GM18511 (cell line): ENCODE results near the gene STK40.

Experiments
- ATAC-seq: cut with Tn5 transposase; IDR thresholded peaks from one replicate; pipeline ENCODE4 v1.9.1; 2021; ENCODE audit warnings: mild to moderate bottlenecking, moderate library complexity; ENCODE audit not compliant: unreplicated experiment

STK40 gene

DNA sequence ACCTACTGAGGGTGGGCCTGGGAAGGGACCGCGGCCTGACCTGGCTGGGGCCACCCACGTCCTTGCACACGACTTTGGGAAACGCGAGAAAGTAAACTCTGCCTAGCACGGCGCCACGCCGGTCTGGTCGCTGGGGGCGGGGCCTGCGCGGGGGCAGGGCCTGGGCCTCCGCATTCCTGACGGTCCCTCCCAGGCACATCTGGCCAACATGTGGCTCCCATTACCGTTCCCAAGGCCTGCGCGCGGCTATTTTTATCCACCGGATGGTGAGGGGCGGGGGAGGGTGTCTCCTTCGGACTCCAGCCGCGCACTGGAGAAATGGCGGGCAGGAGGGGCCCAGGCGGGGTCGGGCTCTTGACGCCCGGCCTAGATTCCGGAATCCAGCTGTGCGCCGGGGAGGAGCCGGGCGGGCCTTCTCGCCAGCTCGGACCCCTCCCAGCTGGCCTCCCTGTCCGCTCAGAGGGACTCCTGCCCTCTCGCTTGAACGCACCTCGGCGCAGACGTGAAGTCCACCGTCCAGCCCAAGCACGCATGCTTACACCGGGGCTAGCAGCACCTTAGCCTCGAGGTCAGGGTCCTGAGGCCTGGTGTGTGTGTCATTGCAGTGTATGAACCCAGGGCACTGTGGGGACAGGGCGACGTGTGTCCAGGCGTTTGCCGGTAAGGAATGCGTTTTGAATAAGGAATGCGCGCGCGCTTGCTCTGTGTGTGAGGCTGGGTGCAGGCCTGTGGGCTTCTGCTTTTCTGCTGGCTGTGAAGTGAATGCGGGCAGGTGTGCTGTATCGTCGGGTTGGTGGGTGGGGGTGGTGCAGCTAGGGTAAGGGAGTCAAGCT is 64.4 kb downstream of the STK40 start:
- no peak for ATAC-seq

DNA sequence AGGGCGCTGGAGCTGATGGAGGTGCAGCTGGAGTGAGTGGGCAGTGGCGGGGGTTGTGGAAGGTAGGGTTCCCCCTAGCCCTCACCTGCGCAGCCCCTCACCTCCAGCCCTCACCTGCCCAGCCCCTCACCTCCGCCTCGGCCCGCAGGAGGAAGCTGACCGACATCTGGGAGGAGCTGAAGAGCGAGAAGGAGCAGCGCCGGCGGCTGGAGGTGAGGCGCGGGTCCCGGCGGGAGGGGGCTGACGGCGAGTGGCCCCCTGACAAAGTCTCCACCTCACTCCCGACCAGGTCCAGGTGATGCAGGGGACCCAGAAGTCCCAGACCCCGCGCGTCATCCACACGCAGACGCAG is 65.0 kb downstream of the STK40 start:
- no peak for ATAC-seq

DNA sequence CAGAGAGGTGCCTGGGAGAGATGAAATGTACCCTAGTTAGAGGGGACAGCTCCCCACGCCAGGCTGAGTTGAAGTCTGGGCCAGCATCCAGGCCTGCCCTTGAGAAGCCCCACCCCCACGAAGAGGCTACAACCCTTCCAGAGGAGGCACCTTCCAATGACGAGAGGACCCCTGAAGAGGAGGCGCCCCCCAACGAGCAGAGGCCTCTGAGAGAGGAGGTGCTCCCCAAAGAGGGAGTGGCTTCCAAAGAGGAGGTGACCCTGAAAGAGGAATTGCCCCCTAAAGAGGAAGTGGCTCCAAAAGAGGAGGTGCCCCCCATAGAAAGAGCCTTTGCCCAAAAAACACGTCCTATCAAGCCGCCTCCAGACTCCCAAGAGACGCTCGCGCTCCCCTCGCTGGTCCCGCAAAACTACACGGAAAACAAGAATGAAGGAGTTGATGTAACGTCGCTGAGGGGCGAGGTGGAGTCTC is 65.4 kb downstream of the STK40 start:
- no peak for ATAC-seq

DNA sequence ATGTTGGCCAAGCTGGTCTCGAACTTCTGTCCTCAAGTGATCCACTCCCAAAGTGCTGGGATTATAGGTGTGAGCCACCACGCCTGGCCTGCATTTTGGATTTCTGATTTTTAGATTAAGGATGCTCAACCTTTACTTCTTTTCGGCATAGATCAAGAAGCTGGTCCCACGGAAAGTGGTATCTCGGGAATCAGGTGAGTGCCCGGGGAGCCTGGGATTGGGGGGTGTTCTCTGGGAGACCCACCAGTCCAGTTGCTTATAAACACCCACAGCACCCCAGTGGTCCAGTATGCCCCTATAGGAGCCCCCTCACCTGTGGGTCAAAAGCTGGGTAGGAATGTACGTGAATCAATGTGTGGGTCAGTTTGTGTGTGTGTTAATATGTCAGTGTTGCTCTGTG is 76.3 kb downstream of the STK40 start:
- ATAC-seq: no peak

DNA sequence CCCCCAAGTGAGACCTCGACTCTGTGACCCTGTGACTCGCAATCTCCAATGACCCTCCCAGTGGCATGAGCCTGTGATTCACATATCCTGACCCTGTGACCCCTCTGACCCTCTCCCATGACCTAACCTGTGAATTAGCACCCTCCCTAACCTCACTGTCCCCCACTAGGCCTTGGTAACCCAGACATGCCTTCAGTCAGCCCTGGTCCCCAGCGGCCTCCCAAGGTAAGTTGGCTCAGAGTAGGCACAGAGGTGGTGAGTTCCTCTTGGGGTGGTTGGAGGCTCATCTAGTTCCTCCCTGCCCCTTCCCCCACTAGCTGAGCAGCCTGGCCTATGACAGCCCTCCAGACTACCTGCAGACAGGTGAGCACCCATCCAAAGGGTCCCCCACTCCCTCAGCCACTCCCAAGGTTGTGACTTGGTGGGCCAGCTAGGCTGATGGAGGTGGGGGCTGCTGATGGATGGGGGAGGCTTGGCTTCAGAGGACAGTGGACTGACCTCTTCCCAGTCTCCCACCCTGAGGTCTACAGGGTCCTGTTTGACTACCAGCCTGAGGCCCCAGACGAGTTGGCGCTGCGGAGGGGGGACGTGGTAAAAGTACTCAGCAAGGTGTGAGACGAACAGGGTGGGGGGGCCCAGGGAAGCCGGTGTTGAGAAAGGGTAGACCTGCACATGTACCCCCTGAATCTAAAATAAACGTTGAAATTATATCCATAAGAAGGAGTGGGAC is 78.0 kb downstream of the STK40 start:
- ATAC-seq: no peak

DNA sequence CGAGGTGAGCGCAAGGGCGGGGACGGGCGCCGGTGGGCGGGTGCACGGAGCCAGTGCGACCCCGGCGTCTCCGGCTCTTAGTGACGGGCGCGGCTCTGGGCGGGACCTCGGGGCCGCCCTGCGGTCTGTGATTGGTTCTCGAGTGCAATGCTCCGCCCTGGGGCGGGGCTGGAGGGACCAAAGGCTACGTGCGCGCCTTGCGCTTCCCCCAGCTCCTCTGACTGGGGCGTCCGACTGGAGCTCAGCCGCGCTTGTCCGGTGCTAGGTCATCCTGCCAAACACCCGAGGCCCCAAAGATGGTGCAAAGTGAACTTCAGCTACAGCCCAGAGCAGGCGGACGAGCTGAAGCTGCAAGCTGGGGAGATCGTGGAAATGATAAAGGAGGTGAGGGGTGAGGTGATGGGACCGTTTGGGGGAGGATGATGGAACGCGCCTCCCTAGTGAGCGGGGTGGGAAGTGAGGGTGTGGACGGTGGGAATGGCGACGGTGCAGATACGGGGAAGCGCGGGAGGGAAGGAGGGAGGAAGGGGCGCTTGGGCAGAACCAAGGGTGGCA is 78.7 kb downstream of the STK40 start:
- peak; percentile 97 for ATAC-seq

DNA sequence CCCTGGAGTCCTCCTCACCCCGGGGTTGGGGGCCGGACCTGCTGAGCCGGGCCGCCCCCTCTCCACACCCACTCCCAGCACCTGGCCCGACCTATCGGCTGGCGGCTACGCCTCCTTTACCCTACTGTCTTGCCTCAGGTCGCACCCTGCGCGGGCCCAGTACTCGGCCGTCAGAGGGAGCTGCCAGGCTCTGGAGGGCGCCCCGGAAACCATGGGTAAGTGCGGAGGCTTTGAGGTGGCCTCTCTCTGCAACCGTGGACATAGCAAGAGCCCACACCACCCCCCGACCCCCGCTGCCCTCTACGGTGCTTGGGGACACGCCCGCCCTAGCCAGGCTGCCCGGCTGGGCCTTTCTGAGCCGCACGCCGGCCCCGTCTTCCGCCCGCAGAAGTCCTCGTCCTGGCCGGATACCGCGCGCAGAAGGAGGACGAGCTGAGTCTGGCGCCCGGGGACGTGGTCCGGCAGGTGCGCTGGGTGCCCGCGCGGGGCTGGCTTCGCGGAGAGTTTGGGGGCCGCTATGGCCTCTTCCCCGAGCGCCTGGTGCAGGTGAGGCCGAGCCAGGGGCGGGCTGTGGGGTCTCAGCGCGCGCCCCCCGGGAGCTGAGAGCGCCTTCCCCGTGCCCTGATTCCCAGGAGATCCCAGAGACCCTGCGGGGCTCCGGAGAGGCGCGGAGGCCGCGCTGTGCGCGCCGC is 79.4 kb downstream of the STK40 start, which contains the start of gene SH3D21:
Gene SH3D21 (plus strand): TSS at position 159 of the 692 bp plus-strand sequence. CDS start 53 bp downstream, at position 212.
- ATAC-seq: peak; percentile 41

DNA sequence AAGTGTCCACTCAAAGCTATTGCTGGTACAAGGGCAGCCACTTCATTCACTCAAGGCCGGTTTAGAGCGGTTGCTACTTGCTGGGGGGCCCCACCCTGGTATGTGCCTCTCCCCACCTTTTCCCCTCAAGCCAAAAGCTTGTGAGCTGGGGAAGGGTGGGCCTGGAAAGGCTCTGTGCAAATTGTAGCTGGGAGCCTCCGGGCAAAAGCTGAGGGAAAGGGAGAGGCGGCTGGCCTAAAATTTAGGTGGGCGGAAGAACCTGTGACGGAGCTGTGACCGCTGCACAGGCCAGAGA is 79.9 kb downstream of the STK40 start:
- ATAC-seq: no peak

DNA sequence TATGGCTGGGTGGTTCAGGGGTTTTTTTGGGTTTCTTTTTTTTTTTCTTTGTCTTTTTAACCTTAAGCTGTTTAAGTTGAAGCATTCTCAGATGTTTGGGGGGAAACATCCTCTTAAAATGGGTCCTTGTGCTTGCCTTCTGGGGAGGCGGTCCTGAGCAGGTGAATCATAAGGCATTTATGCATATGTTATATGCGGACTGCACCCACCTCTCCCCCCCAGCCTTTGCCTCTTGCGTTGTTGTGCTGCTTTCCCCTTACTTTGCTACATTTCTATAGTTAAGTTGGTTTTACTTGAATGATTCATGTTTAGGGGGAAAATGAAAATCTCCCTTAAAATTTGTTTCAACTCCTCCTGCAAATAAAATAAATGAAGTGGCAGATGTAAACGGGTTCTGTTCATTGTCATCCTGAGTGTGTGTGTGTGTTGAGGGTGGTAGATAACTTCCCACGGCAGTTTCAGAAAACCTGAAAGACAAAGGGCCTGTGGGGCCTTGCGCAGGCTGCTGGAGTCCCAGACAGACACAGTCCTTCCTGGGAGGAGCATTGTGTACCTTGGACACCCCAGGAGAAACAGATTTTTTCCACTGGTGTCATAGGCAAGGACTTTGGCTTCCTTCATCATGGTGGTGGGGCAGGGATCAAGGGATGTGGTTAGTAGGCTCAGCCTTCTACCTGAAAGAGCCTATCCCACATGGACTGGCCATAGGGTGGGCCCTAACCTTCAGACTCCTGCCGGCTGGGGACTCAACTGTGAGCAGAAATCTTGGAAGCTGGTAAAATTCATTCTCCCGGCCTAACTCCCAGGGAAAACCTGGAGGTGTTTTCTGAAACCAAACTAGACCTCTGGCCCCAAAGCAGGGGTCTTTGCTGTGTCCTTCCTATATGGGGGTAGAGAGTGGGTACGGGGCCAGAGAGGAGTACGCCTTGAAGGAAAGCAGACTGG is 80.5 kb downstream of the STK40 start:
- ATAC-seq: no peak

DNA sequence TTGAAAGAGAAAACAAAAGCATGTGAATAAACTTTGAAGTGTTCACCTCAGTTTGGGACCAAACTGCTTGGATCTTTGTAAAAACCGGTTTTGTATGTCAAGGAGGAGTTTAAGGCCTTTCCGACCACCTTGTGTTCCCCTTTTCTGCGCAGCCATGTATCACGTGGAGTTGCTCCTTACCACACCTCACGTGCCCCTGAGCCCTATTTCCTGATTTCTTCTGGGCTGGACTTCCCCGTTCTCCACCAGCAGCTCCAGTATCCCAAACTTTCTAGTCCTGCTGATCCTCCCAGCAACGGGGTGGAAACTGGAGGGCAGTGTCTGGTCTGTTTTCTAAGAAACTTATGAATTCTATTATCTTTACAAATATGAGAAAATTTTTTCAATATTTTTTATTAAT is 81.2 kb downstream of the STK40 start:
- no peak for ATAC-seq

DNA sequence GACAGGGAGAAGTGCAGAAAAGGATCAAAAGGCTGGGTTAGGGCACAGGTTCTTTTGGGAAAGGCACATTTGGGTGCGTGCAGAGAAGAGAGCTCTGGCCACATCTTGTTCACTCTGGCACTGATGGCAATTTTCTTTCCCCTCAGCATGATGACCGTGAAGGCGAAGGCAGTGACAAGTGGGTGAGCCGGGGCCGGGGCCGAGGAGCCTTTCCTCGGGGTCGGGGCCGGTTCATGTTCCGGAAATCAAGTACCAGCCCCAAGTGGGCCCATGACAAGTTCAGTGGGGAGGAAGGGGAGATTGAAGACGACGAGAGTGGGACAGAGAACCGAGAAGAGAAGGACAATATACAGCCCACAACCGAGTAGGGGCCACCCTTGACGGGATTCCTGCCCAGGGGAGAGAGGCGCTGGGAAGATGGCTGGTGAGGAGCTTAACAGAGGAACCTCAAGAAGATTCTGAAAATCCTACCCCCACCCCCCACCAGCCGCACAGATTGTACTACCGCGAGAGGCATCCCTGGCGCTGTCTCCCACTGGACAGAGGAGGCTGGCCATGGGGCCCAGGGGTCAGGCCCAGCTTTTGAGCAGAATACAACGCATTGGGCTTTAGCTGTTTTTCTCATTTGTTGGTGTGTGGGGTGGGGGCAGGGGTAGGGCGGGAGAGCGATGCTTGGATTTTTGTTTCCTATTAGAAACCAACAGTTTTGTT is 81.9 kb downstream of the STK40 start:
- ATAC-seq: no peak

DNA sequence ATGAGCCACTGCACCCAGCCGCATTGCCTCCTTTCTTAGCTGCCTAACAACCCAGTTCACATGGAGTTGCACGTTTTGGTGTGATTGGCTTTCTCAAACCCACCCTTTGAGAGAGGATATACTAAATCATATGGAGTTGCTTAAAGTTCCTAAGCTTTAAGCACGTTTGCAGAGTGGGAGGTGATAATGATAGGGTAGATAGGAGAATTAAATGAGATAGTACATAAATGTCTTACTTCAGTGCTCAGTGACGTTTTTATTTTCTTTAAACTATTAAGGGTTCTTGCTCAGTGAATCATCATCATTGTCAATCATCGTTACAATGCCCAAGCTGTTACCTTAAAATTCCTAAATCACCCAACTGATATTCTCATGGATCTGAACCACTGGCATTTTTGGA is 82.5 kb downstream of the STK40 start:
- ATAC-seq: no peak

DNA sequence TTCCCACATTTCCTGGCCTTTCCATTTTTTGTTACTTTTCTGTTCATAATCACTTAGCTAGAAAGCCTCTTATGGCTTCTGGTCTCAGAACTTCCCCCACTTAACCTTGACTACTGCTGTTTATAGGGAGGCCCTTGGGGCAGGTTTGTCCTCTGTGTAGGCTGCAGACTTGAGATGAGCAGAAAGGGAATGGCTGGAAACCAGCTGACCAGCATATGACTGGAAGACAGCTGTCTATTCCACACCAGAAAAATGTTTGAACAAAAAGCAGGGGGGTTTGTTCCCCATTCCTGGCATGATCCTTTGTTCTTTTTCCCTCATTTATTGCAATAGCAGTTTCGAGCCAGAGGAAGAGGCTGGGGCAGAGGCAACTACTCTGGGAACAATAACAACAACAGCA is 84.5 kb downstream of the STK40 start:
- no peak for ATAC-seq

DNA sequence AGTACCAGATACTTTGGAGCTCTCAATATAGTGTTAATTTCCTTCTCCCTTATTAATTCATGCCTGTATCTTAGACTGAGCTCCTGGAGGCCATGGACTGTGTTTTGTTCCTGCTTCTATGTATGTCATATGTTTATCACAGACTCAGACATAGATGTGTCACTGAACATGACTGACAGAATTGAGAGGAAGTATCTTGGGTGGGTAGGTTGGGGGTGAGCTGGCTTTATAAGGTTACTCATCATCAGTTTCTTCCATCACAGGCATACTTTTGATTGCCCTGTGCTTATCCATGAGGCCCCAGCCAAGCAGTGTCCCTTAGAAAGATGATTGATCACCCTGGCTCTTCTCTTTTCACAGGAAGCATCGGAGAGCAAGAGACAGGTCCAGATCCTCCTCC is 85.2 kb downstream of the STK40 start:
- ATAC-seq: no peak

DNA sequence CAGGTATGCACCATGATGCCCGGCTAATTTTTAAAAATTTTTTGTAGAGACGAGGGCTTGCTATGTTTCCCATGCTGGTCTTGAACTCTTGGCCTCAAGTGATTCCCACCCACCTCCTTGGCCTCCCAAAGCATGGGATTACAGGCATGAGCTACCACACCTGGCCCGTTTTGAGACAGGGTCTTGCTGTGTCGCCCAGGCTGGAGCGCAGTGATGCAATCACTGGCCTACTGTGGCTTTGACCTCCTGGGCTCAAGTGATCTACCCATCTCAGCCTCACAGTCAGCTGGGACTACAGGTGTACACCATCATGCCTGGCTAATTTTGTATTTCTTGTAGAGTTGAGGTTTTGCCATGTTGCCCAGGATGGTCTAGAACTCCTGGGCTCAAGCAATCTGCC is 87.1 kb downstream of the STK40 start:
- no peak for ATAC-seq

DNA sequence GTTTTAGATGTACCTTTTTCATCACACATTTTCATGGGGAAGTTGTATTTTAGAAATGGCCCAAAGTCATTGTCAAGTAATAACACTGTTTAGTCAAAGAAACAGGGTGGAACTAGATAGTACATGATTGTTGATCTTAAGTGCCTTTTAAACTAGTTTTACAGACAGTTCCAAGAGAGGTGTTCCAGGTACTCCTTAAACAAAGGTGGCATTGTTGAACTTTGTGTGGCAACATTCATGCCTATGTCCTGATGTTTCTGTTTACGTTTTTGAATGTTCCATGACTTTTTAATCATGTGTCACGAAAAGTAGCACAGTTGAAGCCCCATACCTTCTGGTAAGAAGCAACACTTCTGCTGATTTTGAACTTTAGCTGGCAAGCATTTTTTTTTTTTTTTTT is 88.7 kb downstream of the STK40 start:
- no peak for ATAC-seq

DNA sequence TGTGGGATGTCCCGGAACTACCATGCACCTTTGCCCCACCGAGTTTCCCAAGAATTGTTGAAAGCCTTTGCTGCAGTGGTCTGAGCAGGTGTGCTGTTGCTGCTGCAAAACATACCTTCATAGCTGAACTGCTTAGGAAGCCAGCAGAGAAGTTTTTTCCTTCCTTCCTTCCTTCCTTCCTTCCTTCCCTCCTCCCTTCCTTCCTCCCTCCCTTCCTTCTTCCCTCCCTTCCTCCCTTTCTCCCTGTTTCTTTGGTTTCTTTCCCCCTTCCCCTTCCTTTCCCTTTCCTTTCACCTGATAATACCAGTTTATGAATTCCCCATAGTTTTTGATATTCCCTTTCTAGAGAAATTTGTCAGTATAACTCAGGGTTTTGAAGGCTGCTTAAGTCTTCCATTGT is 90.3 kb downstream of the STK40 start:
- no peak for ATAC-seq
